ENCODE measurements around the gene S100A6.
"Not testable (repeated sequence)": the region's sequence is repeated elsewhere in the genome, so short reads cannot be mapped to it uniquely, and the experiment has no call there.

The S100A6 gene

GRCh38 chr1:153563483-153563901 is 27.7 kb upstream of the S100A6 start:
- no peak for DNase-seq

DNA sequence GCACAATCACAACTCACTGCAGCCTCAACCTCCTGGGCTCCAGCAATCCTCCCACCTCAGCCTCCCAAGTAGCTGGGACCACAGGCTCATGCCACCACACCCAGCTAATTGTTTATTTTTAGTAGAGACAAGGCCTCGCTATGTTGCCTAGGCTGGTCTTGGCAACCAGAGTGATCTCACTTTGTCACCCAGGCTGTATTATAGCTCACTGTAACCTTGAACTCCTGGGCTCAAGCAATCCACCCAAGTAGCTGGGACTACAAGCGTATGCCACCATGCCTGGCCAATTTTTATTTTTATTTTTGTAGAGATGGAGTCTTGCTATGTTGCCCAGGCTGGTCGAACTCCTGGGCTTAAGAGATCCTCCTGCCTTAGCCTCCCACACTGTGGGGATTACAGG is 26.2 kb upstream of the S100A6 start:
- not testable (repeated sequence) for DNase-seq

DNA sequence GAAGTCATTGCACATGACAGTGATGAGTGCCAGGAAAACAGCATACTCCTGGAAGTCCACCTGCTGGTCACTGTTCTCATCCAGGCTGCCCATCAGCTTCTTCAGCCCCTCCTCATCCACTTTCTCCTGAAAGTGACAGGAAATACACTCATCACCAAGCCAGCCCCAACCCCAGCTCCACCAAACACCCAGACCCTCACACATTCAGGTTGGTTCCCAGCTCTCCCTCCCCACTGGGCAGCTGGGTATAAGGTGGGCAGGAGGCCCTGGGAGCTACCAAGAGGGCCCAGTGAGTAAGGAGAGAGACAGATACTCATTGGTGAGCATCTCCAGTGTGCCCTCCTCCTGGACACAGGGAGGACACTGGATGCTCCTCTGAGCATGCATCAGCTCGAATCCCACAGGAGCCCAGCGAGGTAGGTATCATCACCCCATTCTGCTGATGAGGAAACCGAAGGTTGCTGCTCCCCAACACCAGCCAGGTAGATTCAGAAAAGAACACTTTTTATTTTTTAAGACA is 25.7 kb upstream of the S100A6 start:
- no peak for DNase-seq

DNA sequence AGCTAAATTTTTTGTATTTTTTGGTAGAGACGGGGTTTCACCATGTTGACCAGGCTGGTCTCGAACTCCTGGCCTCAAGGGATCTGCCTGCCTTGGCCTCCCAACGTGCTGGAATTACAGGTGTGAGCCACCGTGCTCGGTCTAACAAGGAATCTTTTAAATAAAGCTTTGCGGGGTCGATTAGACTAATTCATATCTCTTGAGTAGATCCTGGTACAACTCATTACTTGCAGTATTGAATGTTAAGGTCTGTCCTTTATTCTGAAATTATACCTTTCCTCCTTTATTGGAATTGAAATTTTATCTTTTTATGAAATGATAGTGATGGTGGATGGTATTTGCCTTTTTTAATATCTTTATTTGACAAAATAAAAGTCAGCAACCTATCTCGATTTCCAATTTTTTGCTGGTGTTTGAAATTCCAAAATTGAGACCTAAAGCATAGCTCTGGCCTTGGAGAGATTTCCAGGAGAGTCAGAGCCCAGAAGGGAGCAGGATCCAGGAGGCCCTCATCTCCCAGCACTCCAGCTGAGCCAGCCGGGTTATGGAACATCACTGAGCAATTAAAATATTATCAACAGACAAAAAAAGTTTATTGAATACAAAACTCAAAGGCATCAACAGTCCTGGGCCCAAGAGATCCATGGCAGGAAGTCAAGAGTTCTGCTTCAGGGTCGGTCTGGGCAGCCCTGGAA is 25.1 kb upstream of the S100A6 start:
- DNase-seq: no peak

GRCh38 chr1:153560241-153560640 is 24.4 kb upstream of the S100A6 start:
- no peak for DNase-seq

DNA sequence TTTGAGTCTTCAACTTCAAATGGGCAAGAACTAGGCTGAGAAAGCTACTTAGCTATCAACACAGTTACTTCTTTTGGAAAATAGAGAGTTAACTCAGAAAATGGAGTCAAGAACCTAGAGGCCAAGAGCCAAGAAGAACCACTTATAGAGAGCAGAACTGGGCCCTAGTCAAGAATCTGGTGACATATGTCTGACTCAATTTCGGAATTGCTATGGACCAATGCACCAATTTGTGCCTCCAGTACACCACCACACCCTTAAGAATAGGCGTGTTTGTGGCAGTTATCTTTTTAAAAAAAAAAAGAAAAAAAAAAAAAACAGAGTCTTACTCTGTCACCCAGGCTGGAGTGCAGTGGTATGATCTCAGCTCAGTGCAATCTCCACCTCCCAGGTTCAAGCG is 22.1 kb upstream of the S100A6 start:
- no peak for DNase-seq

DNA sequence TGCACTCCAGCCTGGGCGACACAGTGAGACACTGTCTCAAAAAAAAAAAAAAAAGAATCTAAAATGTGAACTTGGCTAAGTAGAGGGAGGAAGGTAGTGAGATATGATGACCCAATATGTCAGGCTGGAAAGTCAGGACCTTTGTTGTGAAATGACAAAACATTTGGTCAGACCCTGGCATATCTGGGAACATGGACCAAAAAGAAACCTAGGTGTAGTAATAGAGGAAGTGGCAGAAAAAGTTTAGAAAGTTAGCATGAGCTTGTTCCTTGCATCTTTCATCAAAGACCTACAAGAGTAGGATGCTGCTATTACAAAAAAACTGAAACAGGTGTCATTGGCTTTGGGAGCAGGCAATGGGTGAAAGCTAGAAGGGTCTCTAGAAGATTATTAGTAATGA is 20.6 kb upstream of the S100A6 start:
- DNase-seq: no peak

DNA sequence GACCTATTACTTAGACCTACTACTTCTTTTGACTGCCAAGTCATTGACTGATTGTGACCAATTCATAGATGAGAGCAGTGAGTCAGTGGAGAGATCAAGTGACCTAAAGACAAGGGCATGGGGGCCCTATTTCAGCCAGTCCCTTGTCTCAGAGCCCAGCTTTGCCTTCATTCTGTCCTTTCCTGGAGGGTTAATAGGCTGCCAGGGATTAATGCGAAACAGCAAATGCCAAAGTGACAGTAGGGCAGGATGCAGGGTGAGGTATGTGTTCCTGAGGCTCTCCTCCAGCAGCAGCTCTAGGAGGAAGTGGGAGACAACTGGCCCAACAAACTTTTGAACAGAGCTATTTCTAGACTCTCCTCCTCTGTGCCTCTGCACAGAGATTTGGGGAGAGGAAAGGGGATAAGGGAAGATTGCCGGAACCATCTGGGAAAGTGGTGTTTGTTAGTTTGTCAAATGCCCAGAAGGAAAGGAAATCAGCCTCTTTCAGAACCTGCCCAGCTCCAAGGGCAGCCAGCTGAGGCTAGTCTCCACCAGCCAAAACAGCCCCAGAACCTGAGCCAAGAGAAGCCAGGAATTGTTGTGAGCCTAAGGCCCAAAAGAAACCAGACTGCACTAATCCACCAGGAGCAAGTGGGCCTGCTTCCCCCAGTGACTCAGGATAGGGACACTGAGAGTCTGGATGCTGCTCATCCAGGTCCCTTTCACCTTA is 18.2 kb upstream of the S100A6 start:
- DNase-seq: no peak

DNA sequence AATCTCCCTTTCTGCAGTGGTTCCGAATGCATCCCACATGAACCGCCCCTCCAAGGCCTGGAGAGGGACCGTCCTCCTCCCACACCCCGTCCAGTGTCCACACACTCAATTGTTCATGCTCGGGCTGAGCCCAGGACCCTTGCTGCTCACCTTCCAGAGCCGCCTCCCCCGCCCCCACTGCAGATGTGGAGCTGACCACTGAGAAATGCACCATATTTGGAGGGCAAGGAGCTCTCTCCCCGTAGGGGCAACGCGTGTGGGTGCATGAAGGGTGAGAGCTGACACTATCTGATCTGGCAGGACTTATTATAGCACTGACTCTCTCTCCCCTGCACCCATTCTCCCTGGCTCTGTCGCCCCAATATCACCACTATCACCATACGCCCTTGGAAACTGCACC is 17.3 kb upstream of the S100A6 start:
- DNase-seq: no peak

DNA sequence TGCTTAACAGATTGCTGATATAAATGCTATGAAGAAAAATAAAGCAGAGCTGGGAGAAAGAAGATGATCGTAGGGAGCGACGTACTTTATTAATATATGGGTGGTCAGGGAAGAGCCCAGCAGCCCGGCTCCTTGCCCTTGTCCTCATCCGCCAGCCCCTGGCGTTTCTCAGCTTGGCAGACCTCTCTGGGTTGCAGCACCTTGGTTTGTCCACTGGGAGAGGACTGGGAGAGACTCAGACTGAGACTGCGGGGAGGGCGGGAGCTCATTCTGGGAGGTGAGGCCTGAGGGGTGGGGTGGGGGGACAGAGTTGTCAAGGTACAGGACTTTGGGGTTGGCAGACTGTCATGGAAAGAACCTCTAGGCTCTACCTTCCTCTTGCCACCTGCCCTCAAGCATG is 16.5 kb upstream of the S100A6 start:
- DNase-seq: no peak

DNA sequence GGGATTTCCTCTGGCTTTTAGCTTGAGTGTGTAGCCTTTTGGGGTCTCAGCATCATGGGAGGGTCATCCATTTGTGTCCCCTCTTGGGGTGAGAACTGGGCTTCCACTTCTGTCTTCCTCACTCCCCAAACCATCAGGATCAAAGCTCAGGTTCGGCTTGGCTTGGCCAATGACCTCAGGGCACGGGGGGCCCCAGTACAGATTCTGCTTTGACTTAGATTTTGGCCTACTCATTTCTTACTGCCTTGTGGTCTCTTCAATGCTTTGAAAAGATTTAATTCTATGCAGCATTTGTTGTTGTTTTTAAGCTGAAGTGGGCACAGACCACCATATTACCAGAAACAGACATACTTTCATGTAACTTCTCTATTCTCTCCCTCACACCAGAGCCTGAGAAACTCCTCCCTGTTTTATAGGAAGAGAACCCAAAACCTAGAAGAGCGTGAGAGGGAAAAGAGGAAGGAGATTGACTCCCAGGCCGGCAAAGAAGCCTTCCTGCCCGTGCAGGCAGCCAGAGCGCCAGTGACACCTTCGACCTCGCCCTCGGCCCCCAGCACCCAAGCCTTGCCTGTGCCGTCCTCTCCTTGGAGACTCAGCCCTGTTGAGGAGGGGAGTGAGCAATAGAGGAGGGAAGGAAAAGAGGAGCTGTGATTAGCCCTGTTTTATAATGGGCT is 15.2 kb upstream of the S100A6 start:
- DNase-seq: no peak

DNA sequence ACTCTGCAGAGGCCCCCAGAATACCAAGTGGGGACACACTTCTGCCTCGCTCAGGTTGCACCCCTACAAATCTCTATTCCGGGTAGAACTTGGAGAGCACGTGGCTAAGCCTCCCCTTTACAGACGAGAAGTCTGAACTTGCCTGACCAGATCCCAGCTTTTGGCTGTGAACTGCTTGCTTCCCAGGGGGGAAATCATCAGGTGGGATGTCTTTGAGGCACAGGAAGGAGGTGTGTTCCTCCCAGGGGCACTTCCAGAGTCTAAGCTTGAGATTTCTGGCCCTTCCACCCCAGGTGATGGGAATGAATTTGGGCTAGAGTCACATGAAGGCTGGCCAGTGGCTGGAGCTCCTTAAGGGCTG is 14.6 kb upstream of the S100A6 start:
- no peak for DNase-seq

- DNase-seq: no peak
Observed at GRCh38 chr1:153549741-153550397, 14.1 kb upstream of the S100A6 start.

DNA sequence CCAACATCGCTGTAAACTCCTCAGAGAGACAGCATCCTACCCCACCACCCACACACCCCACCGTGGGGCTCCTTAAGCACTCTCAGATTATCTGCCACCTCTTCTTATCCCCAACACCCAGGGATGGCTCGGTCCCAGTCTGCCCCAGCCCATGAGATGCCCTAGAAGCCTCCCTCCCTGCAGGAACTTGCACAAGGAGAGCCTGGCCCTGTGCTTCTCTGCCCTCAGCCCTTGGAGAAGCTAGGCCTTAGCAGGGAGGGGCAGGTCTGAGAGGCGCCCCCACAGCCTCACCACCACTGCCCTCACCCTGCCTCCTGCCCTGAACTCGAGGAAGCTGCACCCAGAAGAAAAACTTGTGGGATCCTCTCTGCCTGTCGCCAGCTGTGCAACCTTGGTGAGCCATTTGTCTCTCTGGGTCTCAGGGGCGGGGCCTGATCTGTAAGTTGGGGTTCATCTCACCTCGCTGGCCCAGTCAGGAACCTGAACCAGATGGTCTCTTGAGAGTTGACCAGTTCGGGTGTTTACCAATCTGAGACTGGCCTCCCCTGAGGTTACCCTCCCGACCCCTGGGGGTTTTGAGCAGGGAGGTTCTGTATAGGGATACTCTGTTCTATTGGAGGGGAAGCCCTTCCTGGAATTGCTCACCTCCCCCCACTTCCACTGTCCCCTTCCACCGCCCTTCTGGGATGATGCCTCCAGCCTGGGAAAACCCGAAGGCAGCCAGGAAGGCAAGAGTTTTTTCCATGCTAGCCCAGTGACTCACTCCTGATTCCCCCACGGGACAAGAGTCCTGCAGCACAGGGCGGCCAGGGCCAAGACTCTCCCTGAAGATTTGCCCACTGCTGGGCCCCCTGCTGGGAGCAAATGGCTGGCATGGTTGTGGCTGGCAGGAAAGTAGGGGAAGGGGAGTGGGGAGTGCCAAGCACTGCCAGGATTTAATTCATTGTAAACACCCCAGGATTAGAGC is 13.2 kb upstream of the S100A6 start, which contains the start of gene S100A3:
Gene S100A3 (minus strand): TSS at position 537 of the 967 bp plus-strand sequence. CDS start 773 bp downstream, outside the sequence.
- DNase-seq: no peak

GRCh38 chr1:153547560-153548551 is 12.1 kb upstream of the S100A6 start:
- no peak for DNase-seq

DNA sequence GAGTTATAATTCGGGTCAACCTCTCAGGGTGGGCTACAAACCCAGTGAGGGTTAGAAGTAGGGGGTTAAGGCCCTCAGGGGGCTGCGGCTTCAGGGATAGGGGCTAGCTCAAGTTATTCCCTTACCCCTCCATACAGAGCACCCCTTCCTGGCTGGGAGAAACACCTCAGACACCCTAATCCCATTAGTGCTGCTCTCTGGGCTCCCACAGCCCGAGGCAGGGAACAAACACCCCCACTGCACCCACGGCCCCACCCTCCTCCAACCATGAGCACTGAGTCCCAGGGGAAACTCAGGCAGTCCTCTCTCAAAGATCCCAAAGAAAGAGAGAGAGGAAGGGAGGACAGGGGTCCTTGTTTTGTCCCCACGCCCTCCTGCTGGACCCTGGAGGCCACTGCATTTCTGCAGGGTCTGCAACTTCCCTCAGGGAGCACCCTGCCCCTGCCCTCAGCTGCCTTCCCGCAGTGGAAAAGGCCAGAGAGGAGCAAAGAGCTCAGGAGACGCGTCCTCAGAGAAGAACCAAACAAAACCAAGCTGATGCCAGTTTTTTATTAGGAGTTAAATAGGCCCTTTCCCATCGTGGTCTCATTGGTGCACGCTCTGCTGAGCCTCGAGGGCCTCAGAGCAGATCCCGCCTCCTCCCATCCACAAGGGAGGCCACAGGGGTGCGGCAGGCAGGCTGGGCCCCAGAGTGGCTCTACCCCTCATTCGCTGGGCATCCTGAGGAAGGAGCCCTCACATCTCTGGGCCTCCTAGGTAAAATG is 11.2 kb upstream of the S100A6 start:
- DNase-seq: no peak

GRCh38 chr1:153546371-153546770 is 10.6 kb upstream of the S100A6 start:
- DNase-seq: no peak

- peak; percentile 98 for DNase-seq
Observed at GRCh38 chr1:153545067-153546055, 9.6 kb upstream of the S100A6 start, which contains the start of gene S100A4. Gene S100A4, minus strand, starts transcription at chr1:153545806. Its CDS starts 1,012 bp downstream, at chr1:153544794.
